K562 (cell line): ENCODE measurements around the gene LAIR2. TPM values are rescaled to one million over a fixed set of nuclear protein-coding genes. Genes with fewer than 3 reads are reported as not detected.

ENCODE experiments used
- ARID1B ChIP-seq: fragments of 450-650 bp; IDR thresholded peaks from 2 replicates; pipeline ENCODE4 v1.6.1; 2016; ENCODE audit warnings: antibody characterized with exemption, mild to moderate bottlenecking, inconsistent platforms
- ARNT ChIP-seq, 2 experiments: fragments of 450-650 bp; IDR thresholded peaks; 2 replicates each; pipeline ENCODE4 v1.6.1; 2016; ENCODE audit warnings: mild to moderate bottlenecking in 1 of 2
- CHAMP1 ChIP-seq: fragments of 450-650 bp; IDR thresholded peaks from 2 replicates; pipeline ENCODE4 v1.6.1; 2016; ENCODE audit warnings: mild to moderate bottlenecking
- CREM ChIP-seq: IDR thresholded peaks from 2 replicates; pipeline ENCODE4 v1.6.1; 2014; ENCODE audit warnings: antibody characterized with exemption, low read depth
- FOXJ3 ChIP-seq: sonication (generic); formaldehyde crosslinking; IDR thresholded peaks from 2 replicates; pipeline ENCODE4 v1.4.0; 2020; ENCODE audit warnings: mild to moderate bottlenecking, missing genetic modification reagents
- FOXK2 ChIP-seq, 2 experiments: fragments of 450-650 bp; IDR thresholded peaks in 1 of 2; conservative IDR thresholded peaks in 1 of 2; 2 replicates each; pipeline ENCODE4 v1.6.1; 2016; ENCODE audit warnings: low read depth in 2 of 2, mild to moderate bottlenecking in 1 of 2
- POLR2B ChIP-seq: fragments of 450-650 bp; IDR thresholded peaks from 2 replicates; pipeline ENCODE4 v1.6.1; 2018; ENCODE audit warnings: low read depth; ENCODE audit not compliant: partially characterized antibody
- RCOR1 ChIP-seq, 2 experiments: IDR thresholded peaks; 2 replicates each; pipeline ENCODE4 v1.6.1; 2012; ENCODE audit warnings: low read depth in 2 of 2, low read length in 2 of 2, borderline replicate concordance in 1 of 2, improper control_type of control experiment in 1 of 2
- SIN3B ChIP-seq: fragments of 450-650 bp; IDR thresholded peaks from 2 replicates; pipeline ENCODE4 v1.6.1; 2017; ENCODE audit warnings: low read depth, mild to moderate bottlenecking, moderate library complexity
- U2AF1 ChIP-seq: fragments of 200-400 bp; formaldehyde crosslinking; optimal IDR thresholded peaks from 2 replicates; pipeline ENCODE3; 2017; ENCODE audit warnings: mild to moderate bottlenecking, low read depth, low read length, moderate library complexity
- ZBTB9 ChIP-seq: fragments of 450-650 bp; formaldehyde crosslinking; IDR thresholded peaks from 2 replicates; pipeline ENCODE4 v1.4.0; 2020; ENCODE audit warnings: mild to moderate bottlenecking, moderate library complexity
- ZKSCAN3 ChIP-seq: fragments of 250-450 bp; sonication (Bioruptor Pico); IDR thresholded peaks from 2 replicates; pipeline ENCODE4 v1.4.0; 2020
- ZNF146 ChIP-seq: IDR thresholded peaks from one replicate; pipeline ENCODE4 v1.6.1; 2018; ENCODE audit warnings: missing compliant biosample characterization; ENCODE audit not compliant: unreplicated experiment
- polyA plus RNA-seq, 8 experiments: library from polyadenylated mRNA; depleted of rRNA in 4 of 8; stranded (reverse) in 5 of 8; unstranded in 3 of 8; fragments of >200 nt; fragmentation: Nextera tagmentation in 2 of 8; fragmentation: Illumina TruSeq in 1 of 8; extraction: Ambion mirVana in 2 of 8; extraction: Trizol in 1 of 8; gene quantifications; 2 replicates each; pipeline versions ENCODE4 v1.2.1 to v1.2.3, GENCODE V29; 2011 to 2014; ENCODE audit warnings: inconsistent platforms in 1 of 8, missing spikeins in 1 of 8
- total RNA-seq, 7 experiments: library from RNA; depleted of rRNA in 6 of 7; stranded (reverse); fragments of >200 nt in 6 of 7; fragmentation: Illumina TruSeq in 2 of 7; extraction: Trizol in 2 of 7; gene quantifications; 2 replicates each; pipeline versions ENCODE4 v1.2.1 to v1.2.3, GENCODE V29; 2011 to 2021; ENCODE audit warnings: low replicate concordance in 1 of 7
- TF ChIP-seq, protein P1 (sequence below), 2 experiments: fragments of 450-650 bp; formaldehyde crosslinking in 1 of 2; IDR thresholded peaks; 2 replicates each; pipeline versions ENCODE4 v1.4.0 to v1.6.1; 2014 to 2020; ENCODE audit warnings: mild to moderate bottlenecking in 2 of 2, borderline replicate concordance in 1 of 2, low read depth in 1 of 2
- TF ChIP-seq, protein P2 (sequence below): sonication (generic); formaldehyde crosslinking; IDR thresholded peaks from 2 replicates; pipeline ENCODE4 v1.8.1; 2022; ENCODE audit warnings: missing genetic modification reagents

LAIR2 gene
- total and polyA plus RNA-seq, 9 of the 15 experiments (the other 6 are each of a cell fraction or from before 2014, with no cell fraction given): not detected

- TF ChIP-seq, protein P1, sequence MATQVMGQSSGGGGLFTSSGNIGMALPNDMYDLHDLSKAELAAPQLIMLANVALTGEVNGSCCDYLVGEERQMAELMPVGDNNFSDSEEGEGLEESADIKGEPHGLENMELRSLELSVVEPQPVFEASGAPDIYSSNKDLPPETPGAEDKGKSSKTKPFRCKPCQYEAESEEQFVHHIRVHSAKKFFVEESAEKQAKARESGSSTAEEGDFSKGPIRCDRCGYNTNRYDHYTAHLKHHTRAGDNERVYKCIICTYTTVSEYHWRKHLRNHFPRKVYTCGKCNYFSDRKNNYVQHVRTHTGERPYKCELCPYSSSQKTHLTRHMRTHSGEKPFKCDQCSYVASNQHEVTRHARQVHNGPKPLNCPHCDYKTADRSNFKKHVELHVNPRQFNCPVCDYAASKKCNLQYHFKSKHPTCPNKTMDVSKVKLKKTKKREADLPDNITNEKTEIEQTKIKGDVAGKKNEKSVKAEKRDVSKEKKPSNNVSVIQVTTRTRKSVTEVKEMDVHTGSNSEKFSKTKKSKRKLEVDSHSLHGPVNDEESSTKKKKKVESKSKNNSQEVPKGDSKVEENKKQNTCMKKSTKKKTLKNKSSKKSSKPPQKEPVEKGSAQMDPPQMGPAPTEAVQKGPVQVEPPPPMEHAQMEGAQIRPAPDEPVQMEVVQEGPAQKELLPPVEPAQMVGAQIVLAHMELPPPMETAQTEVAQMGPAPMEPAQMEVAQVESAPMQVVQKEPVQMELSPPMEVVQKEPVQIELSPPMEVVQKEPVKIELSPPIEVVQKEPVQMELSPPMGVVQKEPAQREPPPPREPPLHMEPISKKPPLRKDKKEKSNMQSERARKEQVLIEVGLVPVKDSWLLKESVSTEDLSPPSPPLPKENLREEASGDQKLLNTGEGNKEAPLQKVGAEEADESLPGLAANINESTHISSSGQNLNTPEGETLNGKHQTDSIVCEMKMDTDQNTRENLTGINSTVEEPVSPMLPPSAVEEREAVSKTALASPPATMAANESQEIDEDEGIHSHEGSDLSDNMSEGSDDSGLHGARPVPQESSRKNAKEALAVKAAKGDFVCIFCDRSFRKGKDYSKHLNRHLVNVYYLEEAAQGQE (IDR thresholded peaks at IDR 0.05; ENCODE audit: borderline replicate concordance): peak; percentile 100
- TF ChIP-seq, protein P1 (CRISPR knock-in tag; IDR thresholded peaks at IDR 0.05; ENCODE audit: low read depth): peak; percentile 99
- TF ChIP-seq ARNT (IDR thresholded peaks at IDR 0.05) (no peak), SIN3B (no peak), U2AF1 (no peak), ZKSCAN3 (CRISPR knock-in tag) (no peak), ZNF146 (no peak), ZBTB9 (no peak), FOXJ3 (no peak), ARID1B (no peak), CHAMP1 (peak; percentile 53; the same call in 1 of the 2 replicates), POLR2B (no peak), RCOR1 (IDR thresholded peaks at IDR 0.05; ENCODE audit: borderline replicate concordance in 1 of 2, low read depth in 2 of 2, low read length in 2 of 2) (peak in 1 of 2 experiments; percentile 87; a peak in 2 of 4 replicates), CREM (peak; percentile 47), FOXK2 (conservative IDR thresholded peaks at IDR 0.05 in 1 of 2, IDR thresholded peaks at IDR 0.05 in 1 of 2; ENCODE audit: low read depth in 2 of 2) (peak; percentile 24 to 34; a peak in 1 of 4 replicates)
- TF ChIP-seq, protein P2, sequence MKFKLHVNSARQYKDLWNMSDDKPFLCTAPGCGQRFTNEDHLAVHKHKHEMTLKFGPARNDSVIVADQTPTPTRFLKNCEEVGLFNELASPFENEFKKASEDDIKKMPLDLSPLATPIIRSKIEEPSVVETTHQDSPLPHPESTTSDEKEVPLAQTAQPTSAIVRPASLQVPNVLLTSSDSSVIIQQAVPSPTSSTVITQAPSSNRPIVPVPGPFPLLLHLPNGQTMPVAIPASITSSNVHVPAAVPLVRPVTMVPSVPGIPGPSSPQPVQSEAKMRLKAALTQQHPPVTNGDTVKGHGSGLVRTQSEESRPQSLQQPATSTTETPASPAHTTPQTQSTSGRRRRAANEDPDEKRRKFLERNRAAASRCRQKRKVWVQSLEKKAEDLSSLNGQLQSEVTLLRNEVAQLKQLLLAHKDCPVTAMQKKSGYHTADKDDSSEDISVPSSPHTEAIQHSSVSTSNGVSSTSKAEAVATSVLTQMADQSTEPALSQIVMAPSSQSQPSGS (CRISPR knock-in tag): no peak
Measured at GRCh38 chr19:54517483-54517882, 14.9 kb downstream of the LAIR2 start (continued).
